Liver (tissue), 3 donors: Measurements from ENCODE around the gene RASGRP3.

Source experiments
- ATF3 ChIP-seq: IDR thresholded peaks from 2 replicates; pipeline ENCODE4 v1.6.1; 2016; ENCODE audit warnings: antibody characterized with exemption
- CTCF ChIP-seq: fragments of 150-350 bp; IDR thresholded peaks from 2 replicates; pipeline ENCODE4 v1.5.1; 2017; ENCODE audit warnings: improper control_type of control experiment, low read depth, low read length; ENCODE audit not compliant: missing input control
- EGR1 ChIP-seq, 2 donors: IDR thresholded peaks; 2 replicates each; pipeline ENCODE4 v1.6.1; 2016 to 2018; ENCODE audit warnings: antibody characterized with exemption in 2 of 2, low read depth in 2 of 2
- FOXA1 ChIP-seq: IDR thresholded peaks from 2 replicates; pipeline ENCODE4 v1.6.1; 2016; ENCODE audit warnings: antibody characterized with exemption
- FOXA2 ChIP-seq: IDR thresholded peaks from 2 replicates; pipeline ENCODE4 v1.6.1; 2016; ENCODE audit warnings: antibody characterized with exemption
- GABPA ChIP-seq, 2 donors: IDR thresholded peaks in 1 of 2; conservative IDR thresholded peaks in 1 of 2; 2 replicates each; pipeline ENCODE4 v1.6.1; 2016; ENCODE audit warnings: antibody characterized with exemption in 2 of 2, mild to moderate bottlenecking in 1 of 2, moderate library complexity in 1 of 2
- JUND ChIP-seq, 2 donors: IDR thresholded peaks; 2 replicates each; pipeline ENCODE4 v1.6.1; 2016; ENCODE audit warnings: antibody characterized with exemption in 2 of 2
- MAX ChIP-seq: IDR thresholded peaks from 2 replicates; pipeline ENCODE4 v1.6.1; 2016; ENCODE audit warnings: antibody characterized with exemption
- RAD21 ChIP-seq, 2 donors: IDR thresholded peaks; 2 replicates each; pipeline ENCODE4 v1.6.1; 2016; ENCODE audit warnings: antibody characterized with exemption in 2 of 2, mild to moderate bottlenecking in 2 of 2
- RXRA ChIP-seq, 2 donors: IDR thresholded peaks; 2 replicates each; pipeline ENCODE4 v1.6.1; 2017 to 2018; ENCODE audit warnings: antibody characterized with exemption in 2 of 2, mild to moderate bottlenecking in 1 of 2
- SP1 ChIP-seq: IDR thresholded peaks from 2 replicates; pipeline ENCODE4 v1.6.1; 2018; ENCODE audit warnings: antibody characterized with exemption, mild to moderate bottlenecking
- TAF1 ChIP-seq: conservative IDR thresholded peaks from 2 replicates; pipeline ENCODE4 v1.6.1; 2016; ENCODE audit warnings: antibody characterized with exemption, mild to moderate bottlenecking
- ZBTB33 ChIP-seq: IDR thresholded peaks from 2 replicates; pipeline ENCODE4 v1.6.1; 2016; ENCODE audit warnings: antibody characterized with exemption
- donor health status: healthy.
- donor health status: healthy.

- TF ChIP-seq TAF1 (no peak), CTCF (no peak), RXRA (IDR thresholded peaks at IDR 0.05) (no peak), ZBTB33 (no peak), RAD21 (IDR thresholded peaks at IDR 0.05) (no peak), SP1 (no peak), MAX (no peak), FOXA1 (no peak), JUND (IDR thresholded peaks at IDR 0.05) (no peak), GABPA (IDR thresholded peaks at IDR 0.05 in 1 of 2, conservative IDR thresholded peaks at IDR 0.05 in 1 of 2) (no peak), ATF3 (no peak), EGR1 (IDR thresholded peaks at IDR 0.05; ENCODE audit: low read depth in 2 of 2) (no peak), FOXA2 (no peak)
Measured at GRCh38 chr2:33488715-33489540, 12.5 kb downstream of the RASGRP3 start.
